HepG2 (cell line): ENCODE measurements around the gene ZCCHC12. TPM values are rescaled to one million over a fixed set of nuclear protein-coding genes. Genes with fewer than 3 reads are reported as not detected.

ENCODE experiments used
- MAZ ChIP-seq, 2 experiments: sonication (generic) in 1 of 2; formaldehyde crosslinking in 1 of 2; IDR thresholded peaks; 2 replicates each; pipeline versions ENCODE4 v1.5.0 to v1.6.1; 2012 to 2020; ENCODE audit warnings: low read depth in 2 of 2, mild to moderate bottlenecking in 2 of 2, borderline replicate concordance in 1 of 2, improper control_type of control experiment in 1 of 2, low read length in 1 of 2, missing genetic modification reagents in 1 of 2, moderate library complexity in 1 of 2
- NKX3-1 ChIP-seq: sonication (generic); formaldehyde crosslinking; IDR thresholded peaks from 2 replicates; pipeline ENCODE4 v1.5.0; 2020; ENCODE audit warnings: missing genetic modification reagents
- PHB2 ChIP-seq: fragments of 450-650 bp; IDR thresholded peaks from 2 replicates; pipeline ENCODE4 v1.6.1; 2018; ENCODE audit not compliant: partially characterized antibody
- PPARG ChIP-seq: conservative IDR thresholded peaks from 2 replicates; pipeline ENCODE4 v1.6.1; 2016; ENCODE audit warnings: missing biosample characterization, missing genetic modification reagents
- TOPORS ChIP-seq: sonication (generic); formaldehyde crosslinking; IDR thresholded peaks from 2 replicates; pipeline ENCODE4 v1.8.0; 2023; ENCODE audit warnings: mild to moderate bottlenecking, missing genetic modification reagents
- ZBTB40 ChIP-seq, 2 experiments: fragments of 450-650 bp in 1 of 2; sonication (generic) in 1 of 2; formaldehyde crosslinking in 1 of 2; IDR thresholded peaks; 2 replicates each; pipeline versions ENCODE4 v1.6.1 to v1.8.0; 2016 to 2022; ENCODE audit warnings: antibody characterized with exemption in 1 of 2, mild to moderate bottlenecking in 1 of 2, missing genetic modification reagents in 1 of 2
- ZNF432 ChIP-seq: sonication (generic); formaldehyde crosslinking; IDR thresholded peaks from 2 replicates; pipeline ENCODE4 v1.5.0; 2020; ENCODE audit warnings: missing genetic modification reagents, mild to moderate bottlenecking, borderline replicate concordance
- ZNF629 ChIP-seq: sonication (generic); formaldehyde crosslinking; conservative IDR thresholded peaks from 2 replicates; pipeline ENCODE4 v1.5.0; 2020; ENCODE audit warnings: missing genetic modification reagents
- ZNF7 ChIP-seq: IDR thresholded peaks from 2 replicates; pipeline ENCODE4 v1.6.1; 2016; ENCODE audit warnings: missing biosample characterization, missing genetic modification reagents
- ZNF720 ChIP-seq: sonication (generic); formaldehyde crosslinking; IDR thresholded peaks from 2 replicates; pipeline ENCODE4 v1.4.0; 2020; ENCODE audit warnings: missing genetic modification reagents
- ZNF775 ChIP-seq: sonication (generic); formaldehyde crosslinking; IDR thresholded peaks from 2 replicates; pipeline ENCODE4 v1.4.0; 2020; ENCODE audit warnings: missing genetic modification reagents, mild to moderate bottlenecking, moderate library complexity, borderline replicate concordance
- polyA plus RNA-seq, 8 experiments: library from polyadenylated mRNA; depleted of rRNA in 3 of 8; stranded (reverse) in 7 of 8; unstranded in 1 of 8; fragments of >200 nt; fragmentation: Illumina TruSeq in 4 of 8; extraction: Trizol in 4 of 8; gene quantifications; 2 replicates each; pipeline versions ENCODE4 v1.2.1 to v1.2.3, GENCODE V29; 2011 to 2016; ENCODE audit warnings: low read depth in 4 of 8, missing spikeins in 1 of 8, mixed read lengths in 1 of 8; ENCODE audit not compliant: insufficient read depth in 1 of 8
- total RNA-seq, 5 experiments: library from RNA; depleted of rRNA; stranded (reverse); fragments of >200 nt; fragmentation: Illumina TruSeq; extraction: Trizol; gene quantifications; 2 replicates each; pipeline ENCODE4 v1.2.3, GENCODE V29; 2016; ENCODE audit warnings: low read depth in 1 of 5
- TF ChIP-seq, protein P1 (sequence below): sonication (generic); formaldehyde crosslinking; conservative IDR thresholded peaks from 2 replicates; pipeline ENCODE4 v1.8.0; 2022; ENCODE audit warnings: mild to moderate bottlenecking, moderate library complexity, missing genetic modification reagents
- TF ChIP-seq, protein P2 (sequence below): sonication (generic); formaldehyde crosslinking; IDR thresholded peaks from 2 replicates; pipeline ENCODE4 v1.4.0; 2020; ENCODE audit warnings: mild to moderate bottlenecking, missing genetic modification reagents
- TF ChIP-seq, protein P3 (sequence below): sonication (generic); formaldehyde crosslinking; IDR thresholded peaks from 2 replicates; pipeline ENCODE4 v1.8.1; 2023; ENCODE audit warnings: mild to moderate bottlenecking, missing genetic modification reagents

Gene ZCCHC12
- total and polyA plus RNA-seq, 2 of the 13 experiments (the other 11 are each of a cell fraction or from before 2014, with no cell fraction given), result 0.05 to 0.20 TPM

GRCh38 chrX:118839334-118839958 lies 15.8 kb downstream of the ZCCHC12 start (continued):
- TF ChIP-seq NKX3-1 (CRISPR knock-in tag), result no peak; the same call in 1 of the 2 replicates
- TF ChIP-seq ZNF432, result no peak
- no peak for TF ChIP-seq ZBTB40 (IDR thresholded peaks at IDR 0.05)
- no peak for TF ChIP-seq ZBTB40 (CRISPR knock-in tag; IDR thresholded peaks at IDR 0.05)
- no peak for TF ChIP-seq PHB2
- TF ChIP-seq, protein P1, sequence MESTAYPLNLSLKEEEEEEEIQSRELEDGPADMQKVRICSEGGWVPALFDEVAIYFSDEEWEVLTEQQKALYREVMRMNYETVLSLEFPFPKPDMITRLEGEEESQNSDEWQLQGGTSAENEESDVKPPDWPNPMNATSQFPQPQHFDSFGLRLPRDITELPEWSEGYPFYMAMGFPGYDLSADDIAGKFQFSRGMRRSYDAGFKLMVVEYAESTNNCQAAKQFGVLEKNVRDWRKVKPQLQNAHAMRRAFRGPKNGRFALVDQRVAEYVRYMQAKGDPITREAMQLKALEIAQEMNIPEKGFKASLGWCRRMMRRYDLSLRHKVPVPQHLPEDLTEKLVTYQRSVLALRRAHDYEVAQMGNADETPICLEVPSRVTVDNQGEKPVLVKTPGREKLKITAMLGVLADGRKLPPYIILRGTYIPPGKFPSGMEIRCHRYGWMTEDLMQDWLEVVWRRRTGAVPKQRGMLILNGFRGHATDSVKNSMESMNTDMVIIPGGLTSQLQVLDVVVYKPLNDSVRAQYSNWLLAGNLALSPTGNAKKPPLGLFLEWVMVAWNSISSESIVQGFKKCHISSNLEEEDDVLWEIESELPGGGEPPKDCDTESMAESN (CRISPR knock-in tag), result peak; percentile 71; the same call in 1 of the 2 replicates
- TF ChIP-seq, protein P2, sequence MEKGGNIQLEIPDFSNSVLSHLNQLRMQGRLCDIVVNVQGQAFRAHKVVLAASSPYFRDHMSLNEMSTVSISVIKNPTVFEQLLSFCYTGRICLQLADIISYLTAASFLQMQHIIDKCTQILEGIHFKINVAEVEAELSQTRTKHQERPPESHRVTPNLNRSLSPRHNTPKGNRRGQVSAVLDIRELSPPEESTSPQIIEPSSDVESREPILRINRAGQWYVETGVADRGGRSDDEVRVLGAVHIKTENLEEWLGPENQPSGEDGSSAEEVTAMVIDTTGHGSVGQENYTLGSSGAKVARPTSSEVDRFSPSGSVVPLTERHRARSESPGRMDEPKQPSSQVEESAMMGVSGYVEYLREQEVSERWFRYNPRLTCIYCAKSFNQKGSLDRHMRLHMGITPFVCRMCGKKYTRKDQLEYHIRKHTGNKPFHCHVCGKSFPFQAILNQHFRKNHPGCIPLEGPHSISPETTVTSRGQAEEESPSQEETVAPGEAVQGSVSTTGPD (CRISPR knock-in tag), result no peak
- no peak for TF ChIP-seq ZNF775 (CRISPR knock-in tag)
- TF ChIP-seq ZNF7, result no peak
- TF ChIP-seq TOPORS (CRISPR knock-in tag), result no peak
- TF ChIP-seq, protein P3, sequence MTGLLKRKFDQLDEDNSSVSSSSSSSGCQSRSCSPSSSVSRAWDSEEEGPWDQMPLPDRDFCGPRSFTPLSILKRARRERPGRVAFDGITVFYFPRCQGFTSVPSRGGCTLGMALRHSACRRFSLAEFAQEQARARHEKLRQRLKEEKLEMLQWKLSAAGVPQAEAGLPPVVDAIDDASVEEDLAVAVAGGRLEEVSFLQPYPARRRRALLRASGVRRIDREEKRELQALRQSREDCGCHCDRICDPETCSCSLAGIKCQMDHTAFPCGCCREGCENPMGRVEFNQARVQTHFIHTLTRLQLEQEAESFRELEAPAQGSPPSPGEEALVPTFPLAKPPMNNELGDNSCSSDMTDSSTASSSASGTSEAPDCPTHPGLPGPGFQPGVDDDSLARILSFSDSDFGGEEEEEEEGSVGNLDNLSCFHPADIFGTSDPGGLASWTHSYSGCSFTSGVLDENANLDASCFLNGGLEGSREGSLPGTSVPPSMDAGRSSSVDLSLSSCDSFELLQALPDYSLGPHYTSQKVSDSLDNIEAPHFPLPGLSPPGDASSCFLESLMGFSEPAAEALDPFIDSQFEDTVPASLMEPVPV (CRISPR knock-in tag), result no peak; the same call in 1 of the 2 replicates
- no peak for TF ChIP-seq MAZ (IDR thresholded peaks at IDR 0.05; ENCODE audit: borderline replicate concordance, low read depth, low read length)
- no peak for TF ChIP-seq MAZ (CRISPR knock-in tag; IDR thresholded peaks at IDR 0.05; ENCODE audit: low read depth)
- no peak for TF ChIP-seq ZNF720
- no peak for TF ChIP-seq ZNF629 (CRISPR knock-in tag)
- TF ChIP-seq PPARG (CRISPR knock-in tag), result no peak
